Measurements from ENCODE around the gene ATG9B.

DNA sequence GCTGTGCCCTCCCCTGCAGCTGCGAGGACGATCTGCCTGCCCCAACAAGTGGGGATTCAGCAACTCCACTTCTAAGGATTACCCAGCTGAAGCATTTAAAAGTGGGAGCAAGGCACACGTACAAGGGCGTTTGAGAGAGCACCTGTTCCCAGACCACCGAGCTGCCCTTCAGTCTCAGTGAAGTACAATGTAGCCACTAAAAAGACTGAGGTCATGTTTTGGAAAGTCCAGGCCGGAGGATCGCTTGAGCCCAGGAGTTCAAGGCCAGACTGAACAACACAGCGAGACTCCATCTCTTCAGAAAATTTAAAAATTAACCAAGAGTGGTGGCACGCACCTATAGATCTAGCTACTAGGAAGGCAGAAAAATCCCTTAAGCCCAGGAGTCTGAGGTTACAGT, 18.7 kb downstream of the ATG9B start:
- no peak for TF ChIP-seq POLR2A (IDR thresholded peaks at IDR 0.05; ENCODE audit: insufficient read depth in 1 of 2, low read depth in 2 of 2, low read length in 2 of 2)
- no peak for TF ChIP-seq SETDB1 (CRISPR knock-in tag; IDR thresholded peaks at IDR 0.05; ENCODE audit: borderline replicate concordance)
- TF ChIP-seq SNAI1 (CRISPR knock-in tag; IDR thresholded peaks at IDR 0.05; ENCODE audit: borderline replicate concordance) = no peak
- no peak for TF ChIP-seq ZNF670 (CRISPR knock-in tag; IDR thresholded peaks at IDR 0.05; ENCODE audit: borderline replicate concordance)
- no peak for TF ChIP-seq NR3C1 (CRISPR knock-in tag; IDR thresholded peaks at IDR 0.05)
